ENCODE data around the gene MMP11. TPM values are rescaled to one million over a fixed set of nuclear protein-coding genes. Genes with fewer than 3 reads are reported as not detected.

MMP11 gene
- total and polyA plus RNA-seq, 2 of the 13 experiments (the other 11 are each of a cell fraction or from before 2014, with no cell fraction given): 8.9 to 28.6 TPM

GRCh38 chr22:23750714-23751440 is 21.8 kb upstream of the MMP11 start, which contains the start of gene ZNF70 (continued):
- TF ChIP-seq ZNF660 (CRISPR knock-in tag; IDR thresholded peaks at IDR 0.05; ENCODE audit: borderline replicate concordance, low read depth): no peak
- TF ChIP-seq RAD51 (IDR thresholded peaks at IDR 0.05; ENCODE audit: borderline replicate concordance): no peak
- no peak for TF ChIP-seq KAT2B (IDR thresholded peaks at IDR 0.05; ENCODE audit: borderline replicate concordance, low read depth, low read length)
- no peak for TF ChIP-seq POLR2AphosphoS2 (IDR thresholded peaks at IDR 0.05; ENCODE audit: low read depth, low read length)
- no peak for TF ChIP-seq ATF4 (CRISPR knock-in tag; IDR thresholded peaks at IDR 0.05)
- TF ChIP-seq, protein P1, sequence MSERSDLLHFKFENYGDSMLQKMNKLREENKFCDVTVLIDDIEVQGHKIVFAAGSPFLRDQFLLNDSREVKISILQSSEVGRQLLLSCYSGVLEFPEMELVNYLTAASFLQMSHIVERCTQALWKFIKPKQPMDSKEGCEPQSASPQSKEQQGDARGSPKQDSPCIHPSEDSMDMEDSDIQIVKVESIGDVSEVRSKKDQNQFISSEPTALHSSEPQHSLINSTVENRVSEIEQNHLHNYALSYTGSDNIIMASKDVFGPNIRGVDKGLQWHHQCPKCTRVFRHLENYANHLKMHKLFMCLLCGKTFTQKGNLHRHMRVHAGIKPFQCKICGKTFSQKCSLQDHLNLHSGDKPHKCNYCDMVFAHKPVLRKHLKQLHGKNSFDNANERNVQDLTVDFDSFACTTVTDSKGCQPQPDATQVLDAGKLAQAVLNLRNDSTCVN (CRISPR knock-in tag; IDR thresholded peaks at IDR 0.05; ENCODE audit: borderline replicate concordance): no peak
- TF ChIP-seq, protein P2, sequence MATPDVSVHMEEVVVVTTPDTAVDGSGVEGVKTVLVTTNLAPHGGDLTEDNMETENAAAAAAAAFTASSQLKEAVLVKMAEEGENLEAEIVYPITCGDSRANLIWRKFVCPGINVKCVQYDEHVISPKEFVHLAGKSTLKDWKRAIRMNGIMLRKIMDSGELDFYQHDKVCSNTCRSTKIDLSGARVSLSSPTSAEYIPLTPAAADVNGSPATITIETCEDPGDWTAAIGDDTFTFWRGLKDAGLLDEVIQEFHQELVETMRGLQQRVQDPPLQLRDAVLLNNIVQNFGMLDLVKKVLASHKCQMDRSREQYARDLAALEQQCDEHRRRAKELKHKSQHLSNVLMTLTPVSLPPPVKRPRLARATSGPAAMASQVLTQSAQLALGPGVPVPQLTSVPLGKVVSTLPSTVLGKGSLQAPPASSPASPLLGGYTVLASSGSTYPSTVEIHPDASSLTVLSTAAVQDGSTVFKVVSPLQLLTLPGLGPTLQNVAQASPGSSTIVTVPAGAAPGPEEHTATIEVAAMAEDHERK (CRISPR knock-in tag; IDR thresholded peaks at IDR 0.05; ENCODE audit: low read depth): no peak
- TF ChIP-seq, protein P3, sequence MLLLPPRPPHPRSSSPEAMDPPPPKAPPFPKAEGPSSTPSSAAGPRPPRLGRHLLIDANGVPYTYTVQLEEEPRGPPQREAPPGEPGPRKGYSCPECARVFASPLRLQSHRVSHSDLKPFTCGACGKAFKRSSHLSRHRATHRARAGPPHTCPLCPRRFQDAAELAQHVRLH (CRISPR knock-in tag; IDR thresholded peaks at IDR 0.05; ENCODE audit: borderline replicate concordance, low read depth): no peak
- TF ChIP-seq SALL1 (CRISPR knock-in tag; IDR thresholded peaks at IDR 0.05): peak; percentile 63
- no peak for TF ChIP-seq ZFP36L2 (CRISPR knock-in tag; IDR thresholded peaks at IDR 0.05)
- TF ChIP-seq ARID2 (CRISPR knock-in tag; IDR thresholded peaks at IDR 0.05; ENCODE audit: borderline replicate concordance): no peak
- no peak for TF ChIP-seq PRPF4 (IDR thresholded peaks at IDR 0.05; ENCODE audit: low read depth, low read length, poor library complexity, severe bottlenecking)
- TF ChIP-seq RFXANK (CRISPR knock-in tag; IDR thresholded peaks at IDR 0.05): no peak
- no peak for TF ChIP-seq EEA1 (CRISPR knock-in tag; IDR thresholded peaks at IDR 0.05; ENCODE audit: borderline replicate concordance)
- TF ChIP-seq ZNF441 (CRISPR knock-in tag; IDR thresholded peaks at IDR 0.05; ENCODE audit: borderline replicate concordance): peak; percentile 11; the same call in 1 of the 2 replicates
- no peak for TF ChIP-seq SNRNP70 (IDR thresholded peaks at IDR 0.05; ENCODE audit: low read depth, low read length)
- TF ChIP-seq, protein P4, sequence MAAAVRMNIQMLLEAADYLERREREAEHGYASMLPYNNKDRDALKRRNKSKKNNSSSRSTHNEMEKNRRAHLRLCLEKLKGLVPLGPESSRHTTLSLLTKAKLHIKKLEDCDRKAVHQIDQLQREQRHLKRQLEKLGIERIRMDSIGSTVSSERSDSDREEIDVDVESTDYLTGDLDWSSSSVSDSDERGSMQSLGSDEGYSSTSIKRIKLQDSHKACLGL (CRISPR knock-in tag; IDR thresholded peaks at IDR 0.05): peak; percentile 84
- TF ChIP-seq SMAD9 (CRISPR knock-in tag; IDR thresholded peaks at IDR 0.05): no peak
- TF ChIP-seq, protein P5, sequence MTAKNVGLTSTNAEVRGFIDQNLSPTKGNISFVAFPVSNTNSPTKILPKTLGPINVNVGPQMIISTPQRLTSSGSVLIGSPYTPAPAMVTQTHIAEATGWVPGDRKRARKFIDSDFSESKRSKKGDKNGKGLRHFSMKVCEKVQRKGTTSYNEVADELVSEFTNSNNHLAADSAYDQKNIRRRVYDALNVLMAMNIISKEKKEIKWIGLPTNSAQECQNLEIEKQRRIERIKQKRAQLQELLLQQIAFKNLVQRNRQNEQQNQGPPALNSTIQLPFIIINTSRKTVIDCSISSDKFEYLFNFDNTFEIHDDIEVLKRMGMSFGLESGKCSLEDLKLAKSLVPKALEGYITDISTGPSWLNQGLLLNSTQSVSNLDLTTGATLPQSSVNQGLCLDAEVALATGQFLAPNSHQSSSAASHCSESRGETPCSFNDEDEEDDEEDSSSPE (CRISPR knock-in tag; IDR thresholded peaks at IDR 0.05): no peak; the same call in 1 of the 2 replicates
- no peak for TF ChIP-seq NCOR1 (IDR thresholded peaks at IDR 0.05; ENCODE audit: borderline replicate concordance, low read length)
- no peak for TF ChIP-seq RARG (CRISPR knock-in tag; IDR thresholded peaks at IDR 0.05; ENCODE audit: low read depth)
- TF ChIP-seq MTA1 (CRISPR knock-in tag; IDR thresholded peaks at IDR 0.05; ENCODE audit: borderline replicate concordance): 0 out of 2 replicates have a peak, but pooled peaks have one; percentile 18
- no peak for TF ChIP-seq GATAD1 (CRISPR knock-in tag; IDR thresholded peaks at IDR 0.05)
- TF ChIP-seq ZBTB1 (CRISPR knock-in tag; IDR thresholded peaks at IDR 0.05; ENCODE audit: borderline replicate concordance): no peak
